ENCODE data around the gene CAPN5.

DNA sequence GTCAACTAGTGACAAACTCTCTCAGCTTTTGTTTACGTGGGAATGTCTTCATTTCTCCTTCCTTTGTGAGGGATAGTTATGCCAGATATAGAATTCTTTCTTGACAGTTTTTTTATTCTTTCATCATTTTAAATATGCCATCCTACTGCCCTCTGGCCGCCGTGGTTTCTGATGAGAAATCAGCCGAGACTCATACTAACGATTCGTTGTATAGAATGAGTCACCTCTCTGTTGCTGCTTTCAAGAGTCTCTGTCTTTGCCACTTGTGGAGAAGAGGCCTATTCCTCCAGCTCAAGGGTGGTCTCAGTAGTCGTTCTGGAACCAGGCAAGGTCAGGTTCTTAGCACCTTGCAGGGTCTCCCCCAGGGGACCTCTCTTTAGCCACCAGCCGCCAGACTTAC lies 69.3 kb downstream of the CAPN5 start:
- TF ChIP-seq, protein P1, sequence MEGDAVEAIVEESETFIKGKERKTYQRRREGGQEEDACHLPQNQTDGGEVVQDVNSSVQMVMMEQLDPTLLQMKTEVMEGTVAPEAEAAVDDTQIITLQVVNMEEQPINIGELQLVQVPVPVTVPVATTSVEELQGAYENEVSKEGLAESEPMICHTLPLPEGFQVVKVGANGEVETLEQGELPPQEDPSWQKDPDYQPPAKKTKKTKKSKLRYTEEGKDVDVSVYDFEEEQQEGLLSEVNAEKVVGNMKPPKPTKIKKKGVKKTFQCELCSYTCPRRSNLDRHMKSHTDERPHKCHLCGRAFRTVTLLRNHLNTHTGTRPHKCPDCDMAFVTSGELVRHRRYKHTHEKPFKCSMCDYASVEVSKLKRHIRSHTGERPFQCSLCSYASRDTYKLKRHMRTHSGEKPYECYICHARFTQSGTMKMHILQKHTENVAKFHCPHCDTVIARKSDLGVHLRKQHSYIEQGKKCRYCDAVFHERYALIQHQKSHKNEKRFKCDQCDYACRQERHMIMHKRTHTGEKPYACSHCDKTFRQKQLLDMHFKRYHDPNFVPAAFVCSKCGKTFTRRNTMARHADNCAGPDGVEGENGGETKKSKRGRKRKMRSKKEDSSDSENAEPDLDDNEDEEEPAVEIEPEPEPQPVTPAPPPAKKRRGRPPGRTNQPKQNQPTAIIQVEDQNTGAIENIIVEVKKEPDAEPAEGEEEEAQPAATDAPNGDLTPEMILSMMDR (IDR thresholded peaks at IDR 0.05) = no peak
- no peak for TF ChIP-seq EP300 (IDR thresholded peaks at IDR 0.05)
- TF ChIP-seq POLR2A (IDR thresholded peaks at IDR 0.05) = no peak

All from tibial nerve (tissue), 4 donors.